WERI-Rb-1 (cell line): Measurements from ENCODE around the gene RHEX.

Experiments
- DNase-seq: peaks from one replicate; pipeline ENCODE4 v3.0.0-alpha.2; 2020
- H3K27ac ChIP-seq: fragments of 250-450 bp; sonication (Bioruptor Pico); 2 replicates; pipeline ENCODE4 v1.5.1; 2020; ENCODE audit warnings: mild to moderate bottlenecking, moderate library complexity
- H3K27me3 ChIP-seq: fragments of 250-450 bp; sonication (Bioruptor Pico); 2 replicates; pipeline ENCODE4 v1.5.1; 2021; ENCODE audit warnings: mild to moderate bottlenecking, low read depth, moderate library complexity; ENCODE audit not compliant: insufficient read depth, severe bottlenecking
- H3K36me3 ChIP-seq: fragments of 250-450 bp; sonication (Bioruptor Pico); 2 replicates; pipeline ENCODE4 v1.5.1; 2020; ENCODE audit warnings: mild to moderate bottlenecking, moderate library complexity
- H3K4me3 ChIP-seq: 2 replicates; pipeline ENCODE4 v1.5.1; 2011; ENCODE audit warnings: low read depth, mild to moderate bottlenecking, control low read depth, low read length
- H3K9me3 ChIP-seq: fragments of 250-450 bp; sonication (Bioruptor Pico); 2 replicates; pipeline ENCODE4 v1.5.1; 2021; ENCODE audit warnings: mild to moderate bottlenecking, moderate library complexity; ENCODE audit not compliant: severe bottlenecking
- CTCF ChIP-seq: IDR thresholded peaks from 2 replicates; pipeline ENCODE4 v1.5.1; 2011; ENCODE audit warnings: low read depth, mild to moderate bottlenecking, control low read depth, inconsistent platforms, low read length

The RHEX gene

GRCh38 chr1:206079135-206079534 is 26.2 kb downstream of the RHEX start:
- Histone ChIP-seq H3K9me3 (no peaks in the 10 kb centered on the region), H3K27ac (no peak overlapping the region), H3K4me3 (no peak overlapping the region), H3K36me3 (no peaks in the 10 kb centered on the region), H3K27me3 (peaks cover 23% of the 10 kb centered on the region)
- no peak for DNase-seq
- no peak for TF ChIP-seq CTCF

DNA sequence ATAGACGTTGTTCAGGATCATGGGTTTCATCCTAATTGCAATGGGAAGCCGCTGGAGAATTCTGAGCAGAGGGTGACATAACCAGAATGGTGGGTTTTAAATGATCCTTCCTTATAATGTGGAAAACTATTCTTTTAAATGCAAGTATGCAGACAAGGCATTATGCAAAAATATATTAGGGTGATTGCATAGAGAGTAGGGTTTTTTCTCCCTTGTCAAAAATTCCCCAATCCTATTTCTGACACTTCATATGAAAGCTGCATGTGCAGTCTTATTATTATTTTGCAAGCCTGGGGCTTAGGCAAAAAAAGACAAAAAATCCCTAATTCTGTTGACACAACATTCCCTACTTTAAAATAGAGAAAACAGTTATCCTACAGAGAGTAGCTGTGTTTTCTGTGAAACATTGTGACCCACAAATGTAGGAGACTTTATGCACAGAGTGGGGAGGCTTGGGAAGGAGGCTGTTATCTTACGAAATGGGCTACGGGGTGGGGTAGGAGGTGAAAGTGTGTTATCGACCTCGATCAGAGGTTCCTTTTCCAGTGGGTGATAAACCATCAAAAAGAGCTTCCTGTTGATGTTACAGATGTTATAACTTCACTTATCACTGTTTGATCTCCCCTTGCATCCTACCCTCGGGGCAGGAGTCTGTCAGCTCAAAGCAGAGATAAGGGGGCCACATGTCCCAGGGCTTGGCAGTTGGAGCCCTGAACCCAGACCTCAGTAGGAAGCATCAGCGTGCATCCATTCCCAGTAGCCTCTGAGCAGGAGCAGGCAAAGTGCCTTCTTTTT is 27.2 kb downstream of the RHEX start:
- Histone ChIP-seq H3K9me3 (no peaks in the 10 kb centered on the region), H3K4me3 (no peak overlapping the region), H3K36me3 (no peaks in the 10 kb centered on the region), H3K27me3 (peaks cover 23% of the 10 kb centered on the region), H3K27ac (no peak overlapping the region)
- TF ChIP-seq CTCF = no peak
- no peak for DNase-seq

- H3K36me3 ChIP-seq = no peaks in the 10 kb centered on the region
- H3K27ac ChIP-seq = no peak overlapping the region
- DNase-seq = no peak
- TF ChIP-seq CTCF = no peak
- H3K4me3 ChIP-seq = no peak overlapping the region
- H3K9me3 ChIP-seq = no peaks in the 10 kb centered on the region
- H3K27me3 ChIP-seq = peaks cover 24% of the 10 kb centered on the region
Measured at GRCh38 chr1:206081856-206082255, 28.9 kb downstream of the RHEX start.

- no peak for DNase-seq
- Histone ChIP-seq H3K36me3 (no peaks in the 10 kb centered on the region), H3K9me3 (no peaks in the 10 kb centered on the region), H3K27ac (no peak overlapping the region), H3K27me3 (peaks cover 24% of the 10 kb centered on the region), H3K4me3 (no peak overlapping the region)
- TF ChIP-seq CTCF = no peak
Measured at GRCh38 chr1:206082831-206083695, 30.1 kb downstream of the RHEX start.

- H3K27me3 ChIP-seq = peaks cover 24% of the 10 kb centered on the region
- no peak overlapping the region for H3K27ac ChIP-seq
- DNase-seq = no peak
- H3K4me3 ChIP-seq = no peak overlapping the region
- no peaks in the 10 kb centered on the region for H3K36me3 ChIP-seq
- H3K9me3 ChIP-seq = no peaks in the 10 kb centered on the region
- TF ChIP-seq CTCF = no peak
Measured at GRCh38 chr1:206083750-206084149, 30.8 kb downstream of the RHEX start.
